ENCODE measurements around the gene TEKT5.

Gene TEKT5

GRCh38 chr16:10614685-10615084 is 80.0 kb downstream of the TEKT5 start:
- no peaks in the 10 kb centered on the region for H3K79me2 ChIP-seq (ENCODE audit: low read length)
- H2AFZ ChIP-seq (ENCODE audit: low read length): no peak overlapping the region
- H3K4me3 ChIP-seq (ENCODE audit: low read length): no peak overlapping the region
- no peaks in the 10 kb centered on the region for H3K9me2 ChIP-seq (replicated peaks; ENCODE audit: insufficient read depth, low read length)
- H3K4me2 ChIP-seq (ENCODE audit: low read depth, low read length): no peak overlapping the region
- no peak for DNase-seq
- no peaks in the 10 kb centered on the region for H3K36me3 ChIP-seq (replicated peaks; ENCODE audit: insufficient read depth, low read length)
- H3K9me3 ChIP-seq (replicated peaks; ENCODE audit: insufficient read depth, low read length): no peaks in the 10 kb centered on the region
- 0 out of 2 replicates have a peak, but pooled peaks cover 3% of the 10 kb centered on the region for H3K4me1 ChIP-seq (ENCODE audit: low read length)
- no peak overlapping the region for H3K27ac ChIP-seq (ENCODE audit: low read length)
- H3K9ac ChIP-seq (ENCODE audit: low read length): no peak overlapping the region
- no peaks in the 10 kb centered on the region for H3F3A ChIP-seq (ENCODE audit: insufficient read depth, low read length)
- H3K27me3 ChIP-seq (replicated peaks; ENCODE audit: insufficient read depth, low read length): no peaks in the 10 kb centered on the region
- no peaks in the 10 kb centered on the region for H4K20me1 ChIP-seq (ENCODE audit: insufficient read depth, low read length)
- no peak for TF ChIP-seq CTCF (IDR thresholded peaks at IDR 0.05; ENCODE audit: low read length)
- no peak for TF ChIP-seq EZH2 (optimal IDR thresholded peaks at IDR 0.05; ENCODE audit: low read depth, low read length)
- TF ChIP-seq EZH2phosphoT487 (IDR thresholded peaks at IDR 0.05; ENCODE audit: low read length): no peak

DNA sequence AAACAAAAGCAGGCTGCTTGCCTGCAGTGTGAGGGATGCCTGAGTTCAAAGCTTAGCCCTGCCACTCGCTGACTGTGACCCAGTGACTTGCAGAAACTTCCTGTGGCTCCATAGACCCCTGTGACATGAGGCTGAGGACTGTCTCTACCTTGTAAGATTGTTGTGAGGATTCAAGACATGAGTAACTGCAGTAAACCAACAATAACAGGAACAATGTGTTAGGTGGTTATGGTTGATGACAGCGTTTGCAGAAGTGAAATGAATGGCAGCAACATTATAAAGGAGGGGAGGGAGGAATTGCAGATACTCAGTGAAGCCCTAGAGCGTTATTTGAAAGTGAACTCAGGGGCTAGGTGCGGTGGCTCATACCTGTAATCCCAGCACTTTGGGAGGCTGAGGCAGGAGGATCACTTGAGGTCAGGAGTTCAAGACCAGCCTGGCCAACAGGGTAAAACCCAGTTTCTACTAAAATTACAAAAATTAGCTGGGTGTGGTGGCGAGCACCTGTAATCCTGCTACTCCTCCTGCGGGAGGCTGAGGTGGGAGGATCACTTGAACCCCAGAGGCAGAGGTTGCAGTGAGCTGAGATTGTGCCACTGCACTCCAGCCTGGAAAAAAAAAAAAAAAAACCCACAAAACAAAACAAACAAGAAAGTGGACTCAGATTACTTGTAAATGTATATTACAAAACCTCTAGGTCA is 80.8 kb downstream of the TEKT5 start:
- no peaks in the 10 kb centered on the region for H3K27me3 ChIP-seq (replicated peaks; ENCODE audit: insufficient read depth, low read length)
- H3K4me3 ChIP-seq (ENCODE audit: low read length): no peak overlapping the region
- no peak for DNase-seq
- no peaks in the 10 kb centered on the region for H3K9me3 ChIP-seq (replicated peaks; ENCODE audit: insufficient read depth, low read length)
- H3K79me2 ChIP-seq (ENCODE audit: low read length): no peaks in the 10 kb centered on the region
- H3K4me2 ChIP-seq (ENCODE audit: low read depth, low read length): no peak overlapping the region
- no peaks in the 10 kb centered on the region for H3F3A ChIP-seq (ENCODE audit: insufficient read depth, low read length)
- no peaks in the 10 kb centered on the region for H3K9me2 ChIP-seq (replicated peaks; ENCODE audit: insufficient read depth, low read length)
- no peaks in the 10 kb centered on the region for H4K20me1 ChIP-seq (ENCODE audit: insufficient read depth, low read length)
- TF ChIP-seq EZH2phosphoT487 (IDR thresholded peaks at IDR 0.05; ENCODE audit: low read length): no peak
- TF ChIP-seq EZH2 (optimal IDR thresholded peaks at IDR 0.05; ENCODE audit: low read depth, low read length): no peak
- no peak for TF ChIP-seq CTCF (IDR thresholded peaks at IDR 0.05; ENCODE audit: low read length)
- H3K4me1 ChIP-seq (ENCODE audit: low read length): 0 out of 2 replicates have a peak, but pooled peaks cover 3% of the 10 kb centered on the region
- H2AFZ ChIP-seq (ENCODE audit: low read length): no peak overlapping the region
- H3K9ac ChIP-seq (ENCODE audit: low read length): no peak overlapping the region
- no peaks in the 10 kb centered on the region for H3K36me3 ChIP-seq (replicated peaks; ENCODE audit: insufficient read depth, low read length)
- no peak overlapping the region for H3K27ac ChIP-seq (ENCODE audit: low read length)

DNA sequence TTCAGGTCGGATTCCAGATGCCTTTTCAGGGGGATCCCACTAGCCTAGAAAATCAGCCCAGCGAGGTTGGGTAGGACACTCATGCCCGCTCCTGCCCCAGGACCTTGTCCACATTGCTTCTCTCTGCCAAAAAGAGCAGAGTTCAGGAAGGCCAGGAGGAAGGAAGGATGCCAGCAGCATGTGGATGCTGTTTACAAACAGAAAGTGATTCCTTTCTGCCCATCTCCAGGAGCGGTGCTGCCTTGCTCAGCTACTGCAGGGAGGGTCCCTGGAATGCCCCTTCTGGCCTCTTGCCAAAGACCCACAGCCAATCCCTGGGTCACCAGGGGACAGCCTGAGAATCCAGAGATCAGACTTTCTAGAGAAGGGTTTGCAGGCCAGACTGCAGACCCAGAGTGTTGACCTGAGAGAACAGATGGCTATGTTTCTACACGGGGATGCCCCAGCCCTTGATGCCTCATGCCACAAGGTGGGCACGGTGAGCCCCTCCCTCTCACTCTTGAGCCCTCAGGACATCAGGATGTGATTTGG is 82.0 kb downstream of the TEKT5 start:
- no peaks in the 10 kb centered on the region for H3K36me3 ChIP-seq (replicated peaks; ENCODE audit: insufficient read depth, low read length)
- no peak overlapping the region for H2AFZ ChIP-seq (ENCODE audit: low read length)
- H3K27me3 ChIP-seq (replicated peaks; ENCODE audit: insufficient read depth, low read length): no peaks in the 10 kb centered on the region
- TF ChIP-seq EZH2 (optimal IDR thresholded peaks at IDR 0.05; ENCODE audit: low read depth, low read length) (no peak), EZH2phosphoT487 (IDR thresholded peaks at IDR 0.05; ENCODE audit: low read length) (no peak), CTCF (IDR thresholded peaks at IDR 0.05; ENCODE audit: low read length) (no peak)
- no peaks in the 10 kb centered on the region for H3F3A ChIP-seq (ENCODE audit: insufficient read depth, low read length)
- DNase-seq: no peak
- 0 out of 2 replicates have a peak, but pooled peaks cover 3% of the 10 kb centered on the region for H3K4me1 ChIP-seq (ENCODE audit: low read length)
- H4K20me1 ChIP-seq (ENCODE audit: insufficient read depth, low read length): no peaks in the 10 kb centered on the region
- no peak overlapping the region for H3K9ac ChIP-seq (ENCODE audit: low read length)
- H3K79me2 ChIP-seq (ENCODE audit: low read length): no peaks in the 10 kb centered on the region
- H3K9me3 ChIP-seq (replicated peaks; ENCODE audit: insufficient read depth, low read length): no peaks in the 10 kb centered on the region
- H3K4me3 ChIP-seq (ENCODE audit: low read length): no peak overlapping the region
- H3K9me2 ChIP-seq (replicated peaks; ENCODE audit: insufficient read depth, low read length): no peaks in the 10 kb centered on the region
- no peak overlapping the region for H3K27ac ChIP-seq (ENCODE audit: low read length)
- no peak overlapping the region for H3K4me2 ChIP-seq (ENCODE audit: low read depth, low read length)
